ENCODE data around the gene ZBTB48. TPM values are rescaled to one million over a fixed set of nuclear protein-coding genes. Genes with fewer than 3 reads are reported as not detected.

The ZBTB48 gene
- 20.4 and 23.1 TPM in 2 replicates for total RNA-seq (2014; rRNA removed; shearing (Covaris generic))

GRCh38 chr1:6579374-6580118 is at the start of gene ZBTB48:
TSS of gene ZBTB48 (plus strand) at chr1:6579994. CDS start at chr1:6580610, 616 bp downstream.

GRCh38 chr1:6554031-6554906 is 25.5 kb upstream of the ZBTB48 start, which contains the start of gene NOL9:
TSS of gene NOL9 (minus strand) at chr1:6554513. CDS start at chr1:6554502, 11 bp downstream.

GRCh38 chr1:6554907-6555778 is 24.7 kb upstream of the ZBTB48 start, which contains the start of gene TAS1R1:
TSS of gene TAS1R1 (plus strand) at chr1:6555307. CDS start at chr1:6555374, 67 bp downstream.

GRCh38 chr1:6602669-6603237 is 23.0 kb downstream of the ZBTB48 start, which contains the start of gene KLHL21:
TSS of gene KLHL21 (minus strand) at chr1:6602869. CDS start at chr1:6602817, 52 bp downstream.

GRCh38 chr1:6613361-6614018 is 33.7 kb downstream of the ZBTB48 start, which contains the start of gene PHF13:
TSS of gene PHF13 (plus strand) at chr1:6613731. CDS start at chr1:6614067, 336 bp downstream.

GRCh38 chr1:6624710-6625583 is 45.2 kb downstream of the ZBTB48 start, which contains the start of gene THAP3:
TSS of gene THAP3 (plus strand) at chr1:6624868. CDS start at chr1:6625219, 351 bp downstream.

Small RNA genes within 50 kb of the gene (small RNA-seq; reads per million reads assigned to genes)
- not detected for gene RNU6-731P

Other genes with a start within 250 kb of the ZBTB48 start
- 166 and 192 TPM in 2 replicates for gene ACOT7, start 186.2 kb upstream of the ZBTB48 start, total RNA-seq (2014; rRNA removed; shearing (Covaris generic))
- 0.68 and 2.0 TPM in 2 replicates for gene HES2, start 160.1 kb upstream of the ZBTB48 start, total RNA-seq (2014; rRNA removed; shearing (Covaris generic))
- gene ESPN, start 155.2 kb upstream of the ZBTB48 start, total RNA-seq (2014; rRNA removed; shearing (Covaris generic)) = 12.2 and 15.3 TPM in 2 replicates
- 28.0 and 28.6 TPM in 2 replicates for gene TNFRSF25, start 113.8 kb upstream of the ZBTB48 start, total RNA-seq (2014; rRNA removed; shearing (Covaris generic))
- gene PLEKHG5, start 88.3 kb upstream of the ZBTB48 start, total RNA-seq (2014; rRNA removed; shearing (Covaris generic)) = 39.9 and 40.2 TPM in 2 replicates
- gene NOL9, start 25.5 kb upstream of the ZBTB48 start, total RNA-seq (2014; rRNA removed; shearing (Covaris generic)) = 27.9 and 31.2 TPM in 2 replicates
- gene TAS1R1, start 24.7 kb upstream of the ZBTB48 start, total RNA-seq (2014; rRNA removed; shearing (Covaris generic)) = 0.04 TPM in 1 of 2 replicates, not detected in the other
- gene KLHL21, start 22.9 kb downstream of the ZBTB48 start, total RNA-seq (2014; rRNA removed; shearing (Covaris generic)) = 121 and 127 TPM in 2 replicates
- 9.2 and 11.1 TPM in 2 replicates for gene PHF13, start 33.7 kb downstream of the ZBTB48 start, total RNA-seq (2014; rRNA removed; shearing (Covaris generic))
- 30.5 and 30.7 TPM in 2 replicates for gene THAP3, start 44.9 kb downstream of the ZBTB48 start, total RNA-seq (2014; rRNA removed; shearing (Covaris generic))
- gene DNAJC11, start 121.8 kb downstream of the ZBTB48 start, total RNA-seq (2014; rRNA removed; shearing (Covaris generic)) = 48.4 and 71.1 TPM in 2 replicates
- gene CAMTA1, start 205.5 kb downstream of the ZBTB48 start, total RNA-seq (2014; rRNA removed; shearing (Covaris generic)) = 44.1 and 45.5 TPM in 2 replicates

All from A375 (cell line).